H1 (cell line): ENCODE data around the gene ZNFX1. TPM values are rescaled to one million over a fixed set of nuclear protein-coding genes. Genes with fewer than 3 reads are reported as not detected.

Source experiments
- CTCF ChIA-PET: fragments of 300-600 bp; sonication (Branson Sonifier 250); formaldehyde crosslinking; loops from one replicate; lab custom pipeline; 2021; ENCODE audit not compliant: partially characterized antibody; lab: Charles Lee
- POLR2A ChIA-PET: fragments of 300-600 bp; sonication (Branson Sonifier 250); formaldehyde crosslinking; loops from one replicate; lab custom pipeline; 2021; ENCODE audit warnings: inconsistent platforms; ENCODE audit not compliant: partially characterized antibody; lab: Charles Lee
- DNase-seq, 2 experiments: peaks; one replicate each; pipeline versions ENCODE4 v3.0.0 to v3.0.0-alpha.2; 2010 to 2022; ENCODE audit warnings: low spot score in 2 of 2, low read depth in 1 of 2, mixed read lengths in 1 of 2
- FAIRE-seq: peaks from 2 replicates; lab custom pipeline; 2011; peaks lifted over from hg19 to GRCh38; lab: Jason Lieb, UNC
- H2AFZ ChIP-seq: 2 replicates; pipeline ENCODE4 v1.8.1; 2012; ENCODE audit warnings: low read length, inconsistent platforms
- H2AK5ac ChIP-seq: 2 replicates; pipeline ENCODE4 v1.6.1; 2013; ENCODE audit warnings: low read depth, low read length
- H2BK120ac ChIP-seq: replicated peaks from 2 replicates; pipeline ENCODE3; 2013; ENCODE audit warnings: low read depth, low read length, inconsistent platforms
- H2BK12ac ChIP-seq: 2 replicates; pipeline ENCODE4 v1.6.1; 2013; ENCODE audit warnings: low read depth, low read length
- H2BK15ac ChIP-seq: 2 replicates; pipeline ENCODE4 v1.6.1; 2013; ENCODE audit warnings: low read length
- H2BK20ac ChIP-seq: 2 replicates; pipeline ENCODE4 v1.6.1; 2013; ENCODE audit warnings: low read length
- H2BK5ac ChIP-seq: 2 replicates; pipeline ENCODE4 v1.6.1; 2013; ENCODE audit warnings: low read depth, low read length
- H3K14ac ChIP-seq: 2 replicates; pipeline ENCODE4 v1.6.1; 2013; ENCODE audit warnings: inconsistent platforms; ENCODE audit not compliant: insufficient read length
- H3K18ac ChIP-seq: 2 replicates; pipeline ENCODE4 v1.6.1; 2013; ENCODE audit warnings: low read length; ENCODE audit errors: extremely low read depth
- H3K23ac ChIP-seq: 2 replicates; pipeline ENCODE4 v1.6.1; 2013; ENCODE audit warnings: inconsistent platforms; ENCODE audit not compliant: insufficient read length
- H3K23me2 ChIP-seq: 2 replicates; pipeline ENCODE4 v1.6.1; 2013; ENCODE audit warnings: low read depth, low read length
- H3K27ac ChIP-seq: 2 replicates; pipeline ENCODE4 v1.6.1; 2011; ENCODE audit warnings: low read depth, low read length, inconsistent platforms
- H3K27me3 ChIP-seq, 4 experiments: replicated peaks in 1 of 4; 1 replicate in 1 of 4; 2 replicates in 3 of 4; pipeline versions ENCODE4 v1.6.1 to v1.8.1; 2011 to 2013; ENCODE audit warnings: low read length in 3 of 4, mild to moderate bottlenecking in 3 of 4, inconsistent platforms in 2 of 4, mixed read lengths in 2 of 4, moderate library complexity in 1 of 4; ENCODE audit not compliant: control insufficient read depth in 3 of 4, insufficient read depth in 3 of 4; ENCODE audit errors: extremely low read depth in 1 of 4
- H3K36me3 ChIP-seq, 4 experiments: 2 replicates each; pipeline versions ENCODE4 v1.6.1 to v1.8.1; 2011 to 2013; ENCODE audit warnings: mild to moderate bottlenecking in 4 of 4, low read length in 3 of 4, moderate library complexity in 2 of 4, control low read depth in 1 of 4, inconsistent platforms in 1 of 4; ENCODE audit not compliant: insufficient read depth in 4 of 4, control insufficient read depth in 2 of 4
- H3K4ac ChIP-seq: replicated peaks from 2 replicates; pipeline ENCODE3; 2013; ENCODE audit warnings: low read length, low read depth, mixed read lengths, inconsistent platforms; ENCODE audit not compliant: insufficient read length
- H3K4me1 ChIP-seq, 4 experiments: replicated peaks in 1 of 4; 1 replicate in 1 of 4; 2 replicates in 3 of 4; pipeline versions ENCODE4 v1.6.1 to v1.8.1; 2011 to 2013; ENCODE audit warnings: low read length in 3 of 4, inconsistent platforms in 2 of 4, mixed read lengths in 1 of 4; ENCODE audit not compliant: insufficient read depth in 4 of 4, control insufficient read depth in 3 of 4
- H3K4me2 ChIP-seq, 2 experiments: 2 replicates each; pipeline versions ENCODE4 v1.6.1 to v1.8.1; 2011 to 2013; ENCODE audit warnings: low read depth in 2 of 2, low read length in 2 of 2, control low read depth in 1 of 2, inconsistent platforms in 1 of 2, mild to moderate bottlenecking in 1 of 2; ENCODE audit not compliant: insufficient read depth in 1 of 2
- H3K4me3 ChIP-seq, 4 experiments: fragments of 200-600, 300-600 bp in 1 of 4; sonication (generic), shearing (Covaris generic), sonication (Bioruptor Twin) in 1 of 4; 2 replicates each; pipeline versions ENCODE4 v1.5.1 to v1.8.1; 2011 to 2016; ENCODE audit warnings: low read length in 4 of 4, low read depth in 3 of 4, control low read depth in 2 of 4, inconsistent platforms in 2 of 4, mild to moderate bottlenecking in 2 of 4, mixed read lengths in 1 of 4, moderate library complexity in 1 of 4; ENCODE audit not compliant: insufficient read depth in 2 of 4; ENCODE audit errors: extremely low read depth in 1 of 4
- H3K56ac ChIP-seq: replicated peaks from 2 replicates; pipeline ENCODE3; 2013; ENCODE audit warnings: low read depth, mild to moderate bottlenecking, mixed read lengths, low read length, inconsistent platforms; ENCODE audit not compliant: insufficient read length
- H3K79me1 ChIP-seq: 2 replicates; pipeline ENCODE4 v1.6.1; 2013; ENCODE audit warnings: low read depth, low read length, control low read depth
- H3K79me2 ChIP-seq, 2 experiments: 2 replicates each; pipeline versions ENCODE4 v1.6.1 to v1.8.1; 2012 to 2013; ENCODE audit warnings: low read length in 2 of 2, mild to moderate bottlenecking in 2 of 2, inconsistent platforms in 1 of 2; ENCODE audit not compliant: insufficient read depth in 2 of 2, control insufficient read depth in 1 of 2
- H3K9ac ChIP-seq, 4 experiments: replicated peaks in 1 of 4; 1 replicate in 1 of 4; 2 replicates in 3 of 4; pipeline versions ENCODE4 v1.6.1 to v1.8.1; 2011 to 2013; ENCODE audit warnings: low read depth in 3 of 4, low read length in 3 of 4, control low read depth in 2 of 4, mild to moderate bottlenecking in 2 of 4, moderate library complexity in 2 of 4, inconsistent platforms in 1 of 4; ENCODE audit errors: extremely low read depth in 1 of 4
- H3K9me3 ChIP-seq, 2 experiments: 2 replicates each; pipeline versions ENCODE4 v1.6.1 to v1.8.1; 2012 to 2013; ENCODE audit warnings: mild to moderate bottlenecking in 2 of 2, moderate library complexity in 2 of 2, control low read depth in 1 of 2, inconsistent platforms in 1 of 2, low read depth in 1 of 2, low read length in 1 of 2, mixed read lengths in 1 of 2; ENCODE audit not compliant: insufficient read depth in 2 of 2
- H4K20me1 ChIP-seq, 2 experiments: replicated peaks in 1 of 2; 2 replicates each; pipeline versions ENCODE3 to v1.8.1; 2011 to 2013; ENCODE audit warnings: inconsistent platforms in 2 of 2, low read length in 2 of 2, mild to moderate bottlenecking in 1 of 2; ENCODE audit not compliant: insufficient read depth in 2 of 2, control insufficient read depth in 1 of 2
- H4K5ac ChIP-seq: 2 replicates; pipeline ENCODE4 v1.6.1; 2013; ENCODE audit warnings: low read length, low read depth, mixed read lengths, inconsistent platforms; ENCODE audit not compliant: insufficient read length
- H4K8ac ChIP-seq: 2 replicates; pipeline ENCODE4 v1.8.0; 2013; ENCODE audit warnings: mild to moderate bottlenecking, moderate library complexity, low read length, inconsistent platforms; ENCODE audit not compliant: insufficient read depth; ENCODE audit errors: extremely low read depth
- H4K91ac ChIP-seq: replicated peaks from 2 replicates; pipeline ENCODE3; 2013; ENCODE audit warnings: low read length, mixed read lengths, inconsistent platforms; ENCODE audit not compliant: insufficient read length
- ATF2 ChIP-seq: IDR thresholded peaks from 2 replicates; pipeline ENCODE4 v1.6.1; 2012; ENCODE audit warnings: low read length, inconsistent platforms
- ATF3 ChIP-seq: IDR thresholded peaks from 2 replicates; pipeline ENCODE4 v1.6.1; 2011; ENCODE audit warnings: low read depth, mild to moderate bottlenecking, low read length; ENCODE audit not compliant: insufficient read depth
- CBX8 ChIP-seq: fragments of 300-800, 300-1000 bp; sonication (generic); IDR thresholded peaks from 2 replicates; pipeline ENCODE4 v1.7.1; 2016; ENCODE audit warnings: low read depth, low read length, borderline replicate concordance
- CEBPB ChIP-seq: IDR thresholded peaks from 2 replicates; pipeline ENCODE4 v1.6.1; 2012; ENCODE audit warnings: low read depth, low read length
- GTF2F1 ChIP-seq: IDR thresholded peaks from 2 replicates; pipeline ENCODE4 v1.6.1; 2012; ENCODE audit warnings: low read depth, low read length, improper control_type of control experiment, borderline replicate concordance
- JUN ChIP-seq: IDR thresholded peaks from 2 replicates; pipeline ENCODE4 v1.6.1; 2011; ENCODE audit warnings: low read depth, mild to moderate bottlenecking, improper control_type of control experiment, low read length
- KDM4A ChIP-seq: IDR thresholded peaks from one replicate; pipeline ENCODE4 v1.7.1; 2012; ENCODE audit warnings: low read depth, mild to moderate bottlenecking, moderate library complexity, low read length, inconsistent platforms; ENCODE audit not compliant: severe bottlenecking
- POU5F1 ChIP-seq: IDR thresholded peaks from 2 replicates; pipeline ENCODE4 v1.6.1; 2011; ENCODE audit warnings: low read depth, mild to moderate bottlenecking, low read length, moderate library complexity
- SIRT6 ChIP-seq: IDR thresholded peaks from one replicate; pipeline ENCODE4 v1.7.1; 2012; ENCODE audit warnings: low read length, inconsistent platforms
- SP2 ChIP-seq: IDR thresholded peaks from 2 replicates; pipeline ENCODE4 v1.6.1; 2012; ENCODE audit warnings: mild to moderate bottlenecking, low read length, inconsistent platforms
- SUZ12 ChIP-seq: fragments of 200-600 bp; sonication (generic); IDR thresholded peaks from 2 replicates; pipeline ENCODE4 v1.6.1; 2012; ENCODE audit warnings: mild to moderate bottlenecking, inconsistent platforms, low read length, moderate library complexity, mixed read lengths
- TEAD4 ChIP-seq: IDR thresholded peaks from 2 replicates; pipeline ENCODE4 v1.6.1; 2012; ENCODE audit warnings: low read depth, low read length, inconsistent platforms, mixed read lengths
- ZNF274 ChIP-seq: IDR thresholded peaks from 2 replicates; pipeline ENCODE4 v1.7.0; 2012; ENCODE audit warnings: low read length, borderline replicate concordance; ENCODE audit errors: extremely low read depth
- polyA plus RNA-seq, 7 experiments: library from polyadenylated mRNA; depleted of rRNA in 3 of 7; stranded (reverse) in 5 of 7; unstranded in 2 of 7; fragments of >200 nt in 5 of 7; fragments of 200-250 nt in 2 of 7; gene quantifications; 1 replicate in 5 of 7; 2 replicates in 1 of 7; 4 replicates in 1 of 7; pipeline versions ENCODE4 v1.2.1 to v1.2.3, GENCODE V29; 2011 to 2013; ENCODE audit warnings: missing spikeins in 2 of 7, mixed read lengths in 2 of 7
- total RNA-seq: library from RNA; stranded (reverse); fragmentation: NEBNext Ultra II Directional; extraction: Animal tissue kit (Norgen Biotek cat#: 25700); gene quantifications from 2 replicates; pipeline ENCODE4 v1.2.1, GENCODE V29; 2021

The ZNFX1 gene
- total and polyA plus RNA-seq, 2 of the 8 experiments (the other 6 are each of a cell fraction or from before 2014, with no cell fraction given), result 3.1 to 11.3 TPM

GRCh38 chr20:49214571-49214970 lies 63.3 kb downstream of the ZNFX1 start:
- Histone ChIP-seq H3K4me1 (peaks cover 0 to 3% (median under 1%) of the 10 kb centered on the region in 4 experiments; a peak in 1 of 7 replicates), H2BK15ac (no peak overlapping the region), H3K14ac (no peak overlapping the region), H3K56ac (no peak overlapping the region), H3K23me2 (peaks cover under 1% of the 10 kb centered on the region; the same call in 1 of the 2 replicates), H4K20me1 (no peaks in the 10 kb centered on the region), H2AFZ (0 out of 2 replicates have a peak overlapping the region, but pooled peaks have one; percentile 45), H3K9me3 (peaks cover 0 to 3% of the 10 kb centered on the region in 2 experiments; a peak in 2 of 4 replicates), H4K5ac (no peak overlapping the region), H2BK12ac (no peak overlapping the region), H3K79me2 (peaks cover under 1 to 2% of the 10 kb centered on the region in 2 experiments; a peak in 3 of 4 replicates), H3K36me3 (no peaks in the 10 kb centered on the region), H3K4me3 (no peak overlapping the region), H2BK20ac (no peak overlapping the region), H3K27ac (no peak overlapping the region), H3K27me3 (no peaks in the 10 kb centered on the region), H2BK5ac (no peak overlapping the region), H4K91ac (no peak overlapping the region), H4K8ac (no peak overlapping the region), H3K9ac (no peak overlapping the region), H3K4me2 (no peak overlapping the region), H3K79me1 (no peaks in the 10 kb centered on the region), H2AK5ac (no peak overlapping the region), H2BK120ac (no peak overlapping the region), H3K4ac (no peak overlapping the region), H3K23ac (no peak overlapping the region), H3K18ac (no peak overlapping the region)
- ChIA-PET CTCF (interaction anchor here (1.0 to 3.9 kb wide), 4 partner anchors 9 to 82 kb away, joined by 3 to 52 read pairs (median 4); no protein-coding TSS in a partner anchor), POLR2A (interaction anchor here (1.1 to 1.3 kb wide), 2 partner anchors 66 to 82 kb away, joined by 4 read pairs; no protein-coding TSS in a partner anchor)
- FAIRE-seq, result no peak
- DNase-seq, result no peak
- TF ChIP-seq SP2 (no peak), GTF2F1 (no peak), JUN (no peak), KDM4A (no peak), CBX8 (no peak), ZNF274 (no peak), TEAD4 (no peak), ATF3 (no peak), POU5F1 (no peak), SIRT6 (no peak), CEBPB (no peak), SUZ12 (no peak), ATF2 (no peak)
